Chondrocyte (in vitro differentiated cells): Measurements from ENCODE around the gene SLC24A4. TPM values are rescaled to one million over a fixed set of nuclear protein-coding genes. Genes with fewer than 3 reads are reported as not detected.

Experiments used
- DNase-seq: peaks from one replicate; pipeline ENCODE4 v3.0.0; 2021; ENCODE audit warnings: mixed read lengths, low spot score
- H3K27ac Mint-ChIP-seq: one replicate; pipeline ENCODE4 v1.8.0; 2021; ENCODE audit warnings: mild to moderate bottlenecking, moderate library complexity, mixed read lengths; ENCODE audit not compliant: unreplicated experiment
- H3K27me3 Mint-ChIP-seq: 2 replicates; pipeline ENCODE4 v1.8.0; 2021; ENCODE audit warnings: low read depth, mixed read lengths
- H3K36me3 Mint-ChIP-seq: 2 replicates; pipeline ENCODE4 v1.8.0; 2021; ENCODE audit warnings: low read depth, mixed read lengths
- H3K4me1 Mint-ChIP-seq: 2 replicates; pipeline ENCODE4 v1.8.0; 2021; ENCODE audit warnings: low read depth, mild to moderate bottlenecking, mixed read lengths
- H3K4me3 Mint-ChIP-seq: one replicate; pipeline ENCODE4 v1.8.0; 2021; ENCODE audit warnings: mild to moderate bottlenecking, moderate library complexity, mixed read lengths; ENCODE audit not compliant: unreplicated experiment
- H3K9me3 Mint-ChIP-seq: 2 replicates; pipeline ENCODE4 v1.8.0; 2021; ENCODE audit warnings: low read depth, mixed read lengths
- CTCF ChIP-seq: fragments of 200-600 bp; sonication (generic); IDR thresholded peaks from 2 replicates; pipeline ENCODE4 v1.5.0; 2021; ENCODE audit warnings: antibody characterized with exemption, mild to moderate bottlenecking, moderate library complexity
- total RNA-seq: library from RNA; stranded (reverse); gene quantifications from 3 replicates; pipeline ENCODE4 v1.2.1, GENCODE V29; 2021

SLC24A4 gene
- total RNA-seq, 1 donor from 2014 or later = 0.37 TPM

DNA sequence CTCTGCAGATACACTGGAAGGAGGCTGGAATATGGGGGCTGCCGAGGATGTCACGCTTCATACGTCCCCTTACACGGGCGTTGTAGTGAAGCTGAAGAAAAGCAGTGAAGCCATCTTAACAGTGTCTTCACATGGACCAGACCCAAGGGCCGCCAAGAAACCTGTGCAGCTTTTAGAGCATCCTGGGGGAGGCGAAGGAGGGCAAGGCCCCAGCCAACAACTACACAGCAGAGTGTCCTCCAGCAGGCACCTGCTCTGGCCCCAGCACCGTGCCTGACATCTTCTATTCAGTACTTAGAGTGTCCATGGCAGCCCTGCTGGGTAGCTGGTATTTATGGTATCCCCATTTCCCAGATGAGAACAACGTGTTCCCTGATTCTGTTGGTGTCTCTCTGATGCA lies 141.8 kb downstream of the SLC24A4 start:
- peaks cover 18% of the 10 kb centered on the region for H3K4me1 Mint-ChIP-seq
- H3K27ac Mint-ChIP-seq = no peak overlapping the region
- TF ChIP-seq CTCF = no peak
- H3K36me3 Mint-ChIP-seq = no peaks in the 10 kb centered on the region
- H3K4me3 Mint-ChIP-seq = no peak overlapping the region
- H3K27me3 Mint-ChIP-seq = no peaks in the 10 kb centered on the region
- peaks cover 7% of the 10 kb centered on the region for H3K9me3 Mint-ChIP-seq
- DNase-seq = no peak

- Mint-ChIP-seq H3K36me3 (no peaks in the 10 kb centered on the region), H3K27ac (no peak overlapping the region), H3K4me1 (peaks cover 19% of the 10 kb centered on the region), H3K4me3 (no peak overlapping the region), H3K27me3 (no peaks in the 10 kb centered on the region), H3K9me3 (peaks cover 13% of the 10 kb centered on the region)
- TF ChIP-seq CTCF = no peak
- DNase-seq = no peak
Measured at GRCh38 chr14:92465353-92466055, 142.5 kb downstream of the SLC24A4 start.

DNA sequence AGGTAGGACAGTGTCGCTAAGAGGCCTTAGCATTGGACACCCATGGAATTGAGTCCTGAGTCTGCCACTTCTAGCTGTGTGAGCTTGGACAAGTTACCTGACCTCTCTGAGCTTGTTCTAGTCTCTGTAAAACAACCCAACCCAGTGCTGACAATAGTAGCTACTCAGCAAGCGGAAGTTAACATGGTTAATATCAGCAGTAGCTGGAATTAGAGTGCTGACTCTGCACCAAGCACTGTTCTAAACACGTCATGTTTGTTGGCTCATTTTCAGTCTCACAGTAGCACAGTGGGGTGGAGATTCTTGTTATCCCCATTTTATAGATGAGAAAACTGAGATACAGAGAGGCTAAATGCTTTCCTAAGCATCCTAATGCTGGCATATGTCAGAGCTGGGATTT lies 143.1 kb downstream of the SLC24A4 start:
- peaks cover 13% of the 10 kb centered on the region for H3K9me3 Mint-ChIP-seq
- H3K27me3 Mint-ChIP-seq = no peaks in the 10 kb centered on the region

GRCh38 chr14:92469515-92469914 lies 146.6 kb downstream of the SLC24A4 start:
- no peaks in the 10 kb centered on the region for H3K36me3 Mint-ChIP-seq
- no peaks in the 10 kb centered on the region for H3K27me3 Mint-ChIP-seq
- no peak for TF ChIP-seq CTCF
- peaks cover 31% of the 10 kb centered on the region for H3K4me1 Mint-ChIP-seq
- no peak overlapping the region for H3K4me3 Mint-ChIP-seq
- no peak for DNase-seq
- peaks cover 13% of the 10 kb centered on the region for H3K9me3 Mint-ChIP-seq
- H3K27ac Mint-ChIP-seq = no peak overlapping the region

More for the DNA sequence above, 143.1 kb downstream of the SLC24A4 start:
- no peak overlapping the region for H3K4me3 Mint-ChIP-seq
- DNase-seq = no peak
- H3K36me3 Mint-ChIP-seq = no peaks in the 10 kb centered on the region
- TF ChIP-seq CTCF = no peak
- H3K27ac Mint-ChIP-seq = no peak overlapping the region
- H3K4me1 Mint-ChIP-seq = peaks cover 17% of the 10 kb centered on the region

DNA sequence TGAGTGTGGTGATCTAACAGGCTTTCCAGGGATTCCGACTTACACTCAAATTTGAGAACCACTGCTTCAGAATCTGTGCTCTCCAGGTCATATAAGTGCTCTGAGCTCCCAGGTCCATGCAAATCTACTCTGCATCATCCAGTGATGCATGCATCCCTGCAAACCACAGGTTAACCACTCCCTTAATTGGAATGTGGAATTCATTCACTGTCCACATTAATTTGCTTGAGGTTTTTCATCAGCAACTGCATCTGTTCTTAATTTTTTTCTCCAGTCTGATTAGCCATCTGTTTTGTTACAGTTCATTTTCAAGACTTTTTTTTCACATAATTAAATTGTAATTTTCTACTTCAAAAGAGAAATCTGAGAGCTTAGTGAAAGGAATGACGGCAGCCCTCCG lies 147.2 kb downstream of the SLC24A4 start:
- no peak for DNase-seq
- Mint-ChIP-seq H3K9me3 (peaks cover 13% of the 10 kb centered on the region), H3K36me3 (no peaks in the 10 kb centered on the region), H3K4me1 (peaks cover 31% of the 10 kb centered on the region), H3K27me3 (no peaks in the 10 kb centered on the region), H3K4me3 (no peak overlapping the region), H3K27ac (no peak overlapping the region)
- TF ChIP-seq CTCF = no peak
